Activated effector memory CD4-positive, alpha-beta T cell treated with Interleukin-2 at 50 U/mL for 16 hours (primary cell): Measurements from ENCODE around the gene UNCX.
"Not testable (repeated sequence)": the region's sequence is repeated elsewhere in the genome, so short reads cannot be mapped to it uniquely, and the experiment has no call there.

Experiments
- DNase-seq: peaks from one replicate; pipeline ENCODE4 v3.0.0-alpha.2; 2020

UNCX gene

GRCh38 chr7:1232623-1233332 is at the start of gene UNCX:
Gene UNCX (plus strand): TSS chr7:1232872. CDS start chr7:1233018, 146 bp downstream.
- DNase-seq: no peak

- DNase-seq: no peak
Measured at GRCh38 chr7:1187127-1187526, 45.5 kb upstream of the UNCX start.

GRCh38 chr7:1188720-1189294 is 43.9 kb upstream of the UNCX start:
- no peak for DNase-seq

- no peak for DNase-seq
Measured at GRCh38 chr7:1189986-1190772, 42.5 kb upstream of the UNCX start.

- DNase-seq: no peak
Measured at GRCh38 chr7:1192171-1192676, 40.4 kb upstream of the UNCX start.

GRCh38 chr7:1193593-1194424 is 38.9 kb upstream of the UNCX start:
- DNase-seq: no peak

DNA sequence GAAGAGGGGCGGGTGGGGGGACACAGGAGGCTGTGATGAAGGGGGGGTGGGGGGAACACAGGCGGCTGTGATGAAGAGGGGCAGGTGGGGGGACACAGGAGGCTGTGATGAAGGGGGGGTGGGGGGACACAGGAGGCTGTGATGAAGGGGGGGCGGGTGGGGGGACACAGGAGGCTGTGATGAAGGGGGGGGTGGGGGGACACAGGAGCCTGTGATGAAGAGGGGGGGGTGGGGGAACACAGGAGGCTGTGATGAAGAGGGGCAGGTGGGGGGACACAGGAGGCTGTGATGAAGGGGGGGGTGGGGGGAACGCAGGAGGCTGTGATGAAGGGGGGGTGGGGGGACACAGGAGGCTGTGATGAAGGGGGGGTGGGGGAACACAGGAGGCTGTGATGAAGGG is 36.2 kb upstream of the UNCX start:
- DNase-seq: not testable (repeated sequence)

- no peak for DNase-seq
Measured at GRCh38 chr7:1196950-1197349, 35.7 kb upstream of the UNCX start.

DNA sequence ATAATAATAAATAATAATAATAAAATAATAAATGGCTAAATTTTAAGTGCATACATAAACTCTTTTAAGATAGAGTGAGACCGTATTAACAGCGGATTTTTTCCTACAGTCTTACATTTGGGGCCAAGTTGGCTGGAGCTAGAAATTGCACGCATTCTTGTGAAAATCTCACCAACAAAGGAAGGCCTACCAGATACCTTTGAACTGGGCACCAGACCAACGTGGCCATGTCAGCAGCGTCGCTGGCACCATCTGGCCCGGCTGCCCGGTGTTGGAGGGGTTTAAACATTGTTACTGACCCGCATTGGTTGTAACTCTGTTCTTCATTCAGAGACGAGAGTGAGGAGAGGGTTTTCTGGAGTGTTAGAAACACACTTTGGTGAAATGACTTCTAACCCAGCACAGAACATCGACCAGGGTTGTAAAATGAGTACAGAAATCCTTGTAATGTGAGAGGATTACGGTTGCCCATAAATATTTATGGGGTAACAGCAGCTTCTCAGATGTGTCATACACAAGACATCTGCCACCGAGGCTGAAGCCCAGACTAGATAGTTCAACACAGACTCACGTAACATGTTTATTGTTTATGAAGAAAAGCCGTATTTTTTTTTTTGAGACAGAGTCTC is 34.6 kb upstream of the UNCX start:
- DNase-seq: no peak

- no peak for DNase-seq
Measured at GRCh38 chr7:1200045-1200444, 32.6 kb upstream of the UNCX start.

DNA sequence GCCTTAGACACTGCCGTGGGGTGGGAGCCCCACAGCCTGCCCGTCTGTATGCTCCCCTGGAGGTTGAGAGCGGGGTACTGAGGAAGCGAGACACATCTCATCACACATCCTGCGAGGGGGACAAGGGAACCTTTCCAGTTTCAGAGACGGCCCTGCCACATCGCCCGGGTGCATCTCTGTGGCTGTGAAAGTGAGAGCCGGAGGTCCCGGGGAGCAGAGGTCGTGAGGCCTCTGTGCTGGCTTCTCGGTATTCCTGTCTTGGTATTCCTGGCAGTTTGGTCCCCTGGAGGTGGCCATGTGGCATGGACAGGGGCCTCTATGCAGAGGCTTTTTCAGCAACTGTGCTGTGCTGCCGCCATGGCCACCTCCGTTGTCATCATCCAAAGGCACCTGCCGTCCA is 30.8 kb upstream of the UNCX start:
- no peak for DNase-seq

DNA sequence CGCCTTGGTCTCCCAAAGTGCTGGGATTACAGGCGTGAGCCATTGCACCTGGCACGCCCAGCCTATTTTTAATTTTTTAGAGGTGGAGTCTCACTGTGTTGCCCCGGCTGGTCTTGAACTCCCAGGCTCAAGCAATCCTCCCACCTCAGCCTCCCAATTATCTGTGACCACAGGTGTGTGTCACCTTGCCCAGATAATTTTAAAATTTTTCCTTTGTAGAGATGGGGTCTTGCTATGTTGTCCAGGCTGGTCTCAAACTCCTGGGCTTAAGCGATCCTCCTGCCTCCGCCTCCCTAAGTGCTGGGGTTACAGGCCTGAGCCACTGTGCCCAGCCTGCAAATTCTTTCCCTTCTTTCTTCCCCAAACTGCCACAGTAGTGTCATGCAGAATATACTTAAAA is 29.8 kb upstream of the UNCX start:
- not testable (repeated sequence) for DNase-seq

- no peak for DNase-seq
Measured at GRCh38 chr7:1204460-1205140, 28.1 kb upstream of the UNCX start.

GRCh38 chr7:1205742-1206141 is 26.9 kb upstream of the UNCX start:
- DNase-seq: not testable (repeated sequence)

- DNase-seq: no peak
Measured at GRCh38 chr7:1209097-1209496, 23.6 kb upstream of the UNCX start.

GRCh38 chr7:1210321-1210978 is 22.2 kb upstream of the UNCX start:
- no peak for DNase-seq

DNA sequence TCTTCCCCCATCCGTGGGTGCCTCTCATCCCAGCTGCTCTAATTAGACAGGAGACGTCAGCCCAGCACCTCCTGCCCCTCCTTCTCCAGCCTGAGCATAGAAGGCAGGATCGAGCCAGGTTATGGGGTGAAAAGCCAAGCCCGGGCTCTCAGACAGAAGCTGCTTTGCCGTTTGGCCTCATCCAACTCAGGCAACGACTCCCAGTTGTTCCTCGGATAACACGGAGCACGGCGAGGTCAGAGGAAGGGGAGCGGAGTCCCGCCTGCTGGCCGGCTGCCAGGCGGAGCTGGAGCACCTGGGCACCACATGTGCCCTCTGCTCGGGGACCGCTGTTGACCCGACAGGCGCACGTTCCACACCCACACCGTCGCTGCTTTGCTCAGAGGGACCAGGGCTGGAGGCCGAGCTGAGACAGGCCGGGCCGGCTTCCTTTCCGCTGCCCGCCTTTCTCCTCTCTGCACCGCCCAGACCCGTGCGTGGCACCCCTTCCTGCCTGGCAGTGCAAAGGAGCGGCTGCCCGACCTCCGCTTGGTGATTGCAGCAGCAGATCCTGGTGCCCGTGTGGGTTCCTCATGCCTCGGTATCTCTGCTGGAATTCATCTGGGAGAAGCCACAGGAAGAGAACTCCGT is 21.6 kb upstream of the UNCX start:
- DNase-seq: no peak

GRCh38 chr7:1211611-1212010 is 21.1 kb upstream of the UNCX start:
- DNase-seq: no peak

- DNase-seq: not testable (repeated sequence)
Measured at GRCh38 chr7:1212025-1212424, 20.6 kb upstream of the UNCX start.

- DNase-seq: no peak
Measured at GRCh38 chr7:1214516-1214915, 18.2 kb upstream of the UNCX start.
